H9 (cell line): ENCODE data around the gene CT45A1. TPM values are rescaled to one million over a fixed set of nuclear protein-coding genes. Genes with fewer than 3 reads are reported as not detected.

ENCODE experiments used
- DNase-seq: peaks from one replicate; pipeline ENCODE4 v3.0.0-alpha.2; 2017
- H2AFZ ChIP-seq: one replicate; pipeline ENCODE4 v1.6.1; 2013; ENCODE audit warnings: mild to moderate bottlenecking, low read length, control low read depth, moderate library complexity
- H2AK5ac ChIP-seq: 2 replicates; pipeline ENCODE4 v1.6.1; 2013; ENCODE audit warnings: low read length, control low read depth, mixed read lengths; ENCODE audit not compliant: insufficient read length
- H2BK120ac ChIP-seq: one replicate; pipeline ENCODE4 v1.6.1; 2013; ENCODE audit warnings: low read depth, mild to moderate bottlenecking, low read length, control low read depth, inconsistent platforms; ENCODE audit not compliant: poor library complexity, severe bottlenecking
- H2BK12ac ChIP-seq: 2 replicates; pipeline ENCODE4 v1.6.1; 2013; ENCODE audit warnings: low read length, control low read depth, mixed read lengths, low read depth; ENCODE audit not compliant: insufficient read length
- H2BK15ac ChIP-seq: 2 replicates; pipeline ENCODE4 v1.6.1; 2013; ENCODE audit warnings: low read depth, low read length, control low read depth
- H2BK20ac ChIP-seq: one replicate; pipeline ENCODE4 v1.6.1; 2013; ENCODE audit warnings: low read depth, mild to moderate bottlenecking, low read length, control low read depth, inconsistent platforms; ENCODE audit not compliant: poor library complexity, severe bottlenecking
- H2BK5ac ChIP-seq: 2 replicates; pipeline ENCODE4 v1.6.1; 2013; ENCODE audit warnings: low read length, control low read depth, mixed read lengths; ENCODE audit not compliant: insufficient read length
- H3K14ac ChIP-seq: 2 replicates; pipeline ENCODE4 v1.6.1; 2013; ENCODE audit warnings: low read length, control low read depth; ENCODE audit not compliant: insufficient read depth
- H3K18ac ChIP-seq: 2 replicates; pipeline ENCODE4 v1.6.1; 2013; ENCODE audit warnings: low read depth, mild to moderate bottlenecking, mixed read lengths, low read length, control low read depth; ENCODE audit not compliant: insufficient read length
- H3K23ac ChIP-seq: 2 replicates; pipeline ENCODE4 v1.6.1; 2013; ENCODE audit warnings: low read length, control low read depth, mixed read lengths, low read depth; ENCODE audit not compliant: insufficient read length
- H3K23me2 ChIP-seq: 2 replicates; pipeline ENCODE4 v1.6.1; 2013; ENCODE audit warnings: low read depth, mild to moderate bottlenecking, mixed read lengths, low read length, control low read depth; ENCODE audit not compliant: insufficient read length, poor library complexity, severe bottlenecking
- H3K27ac ChIP-seq: 2 replicates; pipeline ENCODE4 v1.5.1; 2013; ENCODE audit warnings: low read length, control low read depth, mixed read lengths, low read depth; ENCODE audit not compliant: insufficient read length
- H3K27me3 ChIP-seq: 2 replicates; pipeline ENCODE4 v1.6.1; 2013; ENCODE audit warnings: low read length, control low read depth, inconsistent platforms; ENCODE audit not compliant: insufficient read depth
- H3K4ac ChIP-seq: 2 replicates; pipeline ENCODE4 v1.6.1; 2013; ENCODE audit warnings: low read depth, mild to moderate bottlenecking, control low read depth, inconsistent platforms, low read length, moderate library complexity
- H3K4me1 ChIP-seq: 2 replicates; pipeline ENCODE4 v1.6.1; 2013; ENCODE audit warnings: low read length, control low read depth, inconsistent platforms; ENCODE audit not compliant: insufficient read depth
- H3K4me2 ChIP-seq: 2 replicates; pipeline ENCODE4 v1.6.1; 2013; ENCODE audit warnings: low read length, control low read depth, mixed read lengths; ENCODE audit not compliant: insufficient read length, insufficient read depth
- H3K56ac ChIP-seq: 2 replicates; pipeline ENCODE4 v1.6.1; 2013; ENCODE audit warnings: low read depth, mild to moderate bottlenecking, mixed read lengths, low read length, control low read depth; ENCODE audit not compliant: insufficient read length
- H3K79me1 ChIP-seq: 2 replicates; pipeline ENCODE4 v1.6.1; 2013; ENCODE audit warnings: low read depth, mild to moderate bottlenecking, moderate library complexity, low read length, control low read depth, inconsistent platforms; ENCODE audit not compliant: insufficient read depth, poor library complexity, severe bottlenecking
- H3K79me2 ChIP-seq: 2 replicates; pipeline ENCODE4 v1.6.1; 2013; ENCODE audit warnings: low read length, control low read depth, inconsistent platforms; ENCODE audit not compliant: insufficient read depth
- H3K9ac ChIP-seq: 2 replicates; pipeline ENCODE4 v1.6.1; 2013; ENCODE audit warnings: low read length, control low read depth, mixed read lengths; ENCODE audit not compliant: insufficient read length; ENCODE audit errors: extremely low read depth
- H3K9me3 ChIP-seq: one replicate; pipeline ENCODE4 v1.6.1; 2013; ENCODE audit warnings: low read depth, low read length, inconsistent platforms; ENCODE audit not compliant: control insufficient read depth
- H3T11ph ChIP-seq: one replicate; pipeline ENCODE4 v1.6.1; 2013; ENCODE audit warnings: mild to moderate bottlenecking, low read length, control low read depth, inconsistent platforms
- H4K20me1 ChIP-seq: one replicate; pipeline ENCODE4 v1.6.1; 2013; ENCODE audit not compliant: control insufficient read depth, insufficient read length, insufficient read depth
- H4K5ac ChIP-seq: 2 replicates; pipeline ENCODE4 v1.6.1; 2013; ENCODE audit warnings: low read depth, mild to moderate bottlenecking, mixed read lengths, low read length, control low read depth; ENCODE audit not compliant: insufficient read length
- H4K8ac ChIP-seq: replicated peaks from 2 replicates; pipeline ENCODE4 v1.6.1; 2013; ENCODE audit warnings: low read length, control low read depth, mixed read lengths, low read depth; ENCODE audit not compliant: insufficient read length
- H4K91ac ChIP-seq: 2 replicates; pipeline ENCODE4 v1.6.1; 2013; ENCODE audit warnings: low read depth, mild to moderate bottlenecking, moderate library complexity, mixed read lengths, low read length, control low read depth; ENCODE audit not compliant: insufficient read length
- H3K27ac Mint-ChIP-seq, 3 experiments: 2 replicates in 2 of 3; 3 replicates in 1 of 3; pipeline ENCODE4 v1.8.0; 2020 to 2021; ENCODE audit warnings: mixed read lengths in 3 of 3, mild to moderate bottlenecking in 1 of 3, moderate library complexity in 1 of 3
- H3K27me3 Mint-ChIP-seq: 2 replicates; pipeline ENCODE4 v1.8.0; 2021; ENCODE audit warnings: low read depth, mild to moderate bottlenecking, moderate library complexity, mixed read lengths
- H3K36me3 Mint-ChIP-seq, 3 experiments: 2 replicates in 2 of 3; 3 replicates in 1 of 3; pipeline ENCODE4 v1.8.0; 2020 to 2021; ENCODE audit warnings: low read depth in 3 of 3, mixed read lengths in 3 of 3; ENCODE audit not compliant: insufficient read depth in 1 of 3
- H3K4me1 Mint-ChIP-seq, 2 experiments: 2 replicates each; pipeline ENCODE4 v1.8.0; 2020; ENCODE audit warnings: mixed read lengths in 2 of 2
- H3K4me3 Mint-ChIP-seq, 2 experiments: 2 replicates in 1 of 2; 3 replicates in 1 of 2; pipeline ENCODE4 v1.8.0; 2020 to 2021; ENCODE audit warnings: mild to moderate bottlenecking in 2 of 2, mixed read lengths in 2 of 2, moderate library complexity in 1 of 2
- H3K9me3 Mint-ChIP-seq, 2 experiments: 2 replicates in 1 of 2; 3 replicates in 1 of 2; pipeline ENCODE4 v1.8.0; 2020; ENCODE audit warnings: mild to moderate bottlenecking in 2 of 2, mixed read lengths in 2 of 2, moderate library complexity in 1 of 2
- total RNA-seq: library from RNA; stranded (reverse); gene quantifications from 2 replicates; pipeline ENCODE4 v1.2.1, GENCODE V29; 2021
- TF ChIP-seq, protein P1 (sequence below): fragments of 200-600 bp; sonication (generic); conservative IDR thresholded peaks from 3 replicates; pipeline ENCODE4 v1.8.0; 2021; ENCODE audit warnings: antibody characterized with exemption, mild to moderate bottlenecking

CT45A1 gene
- total RNA-seq, 1 experiment from 2014 or later, result not detected

DNA sequence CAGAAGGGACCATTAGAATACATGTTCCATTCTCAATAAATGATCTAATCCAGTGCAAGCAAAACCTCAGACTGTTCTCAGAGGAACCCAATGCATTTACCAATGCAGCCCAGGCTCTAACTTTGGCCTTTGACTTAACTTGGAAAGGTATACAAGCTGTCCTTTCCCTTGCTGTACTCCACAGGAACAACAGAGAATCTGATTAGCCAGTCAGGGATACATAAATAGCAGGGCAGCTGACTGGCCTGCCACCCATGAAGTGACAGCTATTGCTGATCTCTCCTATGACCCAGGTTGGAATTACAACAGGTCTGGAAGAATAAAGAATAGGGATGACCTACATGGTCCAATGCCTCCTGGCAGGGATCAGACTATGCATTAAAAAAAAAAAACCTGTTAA, 14.5 kb upstream of the CT45A1 start:
- no peak overlapping the region for H2AK5ac ChIP-seq
- no peak overlapping the region for H3K27ac ChIP-seq
- no peak overlapping the region for H2BK5ac ChIP-seq
- H3K9ac ChIP-seq, result no peak overlapping the region
- H4K5ac ChIP-seq, result no peak overlapping the region
- H3K27ac Mint-ChIP-seq, result no peak overlapping the region
- no peaks in the 10 kb centered on the region for H3K23me2 ChIP-seq
- H3K9me3 ChIP-seq, result peaks cover 71% of the 10 kb centered on the region
- no peaks in the 10 kb centered on the region for H3K79me1 ChIP-seq
- H3K4me3 Mint-ChIP-seq, result no peak overlapping the region
- DNase-seq, result no peak
- no peak overlapping the region for H2BK20ac ChIP-seq
- H3K4me1 Mint-ChIP-seq, result no peaks in the 10 kb centered on the region
- no peak overlapping the region for H3T11ph ChIP-seq
- H3K27me3 ChIP-seq, result no peaks in the 10 kb centered on the region
- H3K4ac ChIP-seq, result no peak overlapping the region
- H3K79me2 ChIP-seq, result no peaks in the 10 kb centered on the region
- no peak overlapping the region for H3K14ac ChIP-seq
- peaks cover 75 to 91% of the 10 kb centered on the region in 2 experiments for H3K9me3 Mint-ChIP-seq
- peaks cover 2% of the 10 kb centered on the region; the same call in 1 of the 2 replicates for H3K27me3 Mint-ChIP-seq
- H4K91ac ChIP-seq, result no peak overlapping the region
- no peak overlapping the region for H4K8ac ChIP-seq
- H2AFZ ChIP-seq, result no peak overlapping the region
- no peak overlapping the region for H3K18ac ChIP-seq
- no peak overlapping the region for H3K4me2 ChIP-seq
- H3K23ac ChIP-seq, result no peak overlapping the region
- H3K4me1 ChIP-seq, result no peaks in the 10 kb centered on the region
- TF ChIP-seq, protein P1, sequence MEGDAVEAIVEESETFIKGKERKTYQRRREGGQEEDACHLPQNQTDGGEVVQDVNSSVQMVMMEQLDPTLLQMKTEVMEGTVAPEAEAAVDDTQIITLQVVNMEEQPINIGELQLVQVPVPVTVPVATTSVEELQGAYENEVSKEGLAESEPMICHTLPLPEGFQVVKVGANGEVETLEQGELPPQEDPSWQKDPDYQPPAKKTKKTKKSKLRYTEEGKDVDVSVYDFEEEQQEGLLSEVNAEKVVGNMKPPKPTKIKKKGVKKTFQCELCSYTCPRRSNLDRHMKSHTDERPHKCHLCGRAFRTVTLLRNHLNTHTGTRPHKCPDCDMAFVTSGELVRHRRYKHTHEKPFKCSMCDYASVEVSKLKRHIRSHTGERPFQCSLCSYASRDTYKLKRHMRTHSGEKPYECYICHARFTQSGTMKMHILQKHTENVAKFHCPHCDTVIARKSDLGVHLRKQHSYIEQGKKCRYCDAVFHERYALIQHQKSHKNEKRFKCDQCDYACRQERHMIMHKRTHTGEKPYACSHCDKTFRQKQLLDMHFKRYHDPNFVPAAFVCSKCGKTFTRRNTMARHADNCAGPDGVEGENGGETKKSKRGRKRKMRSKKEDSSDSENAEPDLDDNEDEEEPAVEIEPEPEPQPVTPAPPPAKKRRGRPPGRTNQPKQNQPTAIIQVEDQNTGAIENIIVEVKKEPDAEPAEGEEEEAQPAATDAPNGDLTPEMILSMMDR, result no peak
- H2BK12ac ChIP-seq, result no peak overlapping the region
- H4K20me1 ChIP-seq, result no peaks in the 10 kb centered on the region
- no peak overlapping the region for H3K56ac ChIP-seq
- peaks cover 0 to 23% (median 2%) of the 10 kb centered on the region in 3 experiments; a peak in 4 of 7 replicates for H3K36me3 Mint-ChIP-seq
- H2BK15ac ChIP-seq, result no peak overlapping the region
- H2BK120ac ChIP-seq, result no peak overlapping the region
